ENCODE results near the gene PLXND1.
"Not testable (repeated sequence)": the region's sequence is repeated elsewhere in the genome, so short reads cannot be mapped to it uniquely, and the experiment has no call there.

Gene PLXND1

GRCh38 chr3:129614435-129614834, 8.0 kb upstream of the PLXND1 start:
- DNase-seq (ENCODE audit: low read depth, low spot score), result no peak

- no peak for DNase-seq (ENCODE audit: low read depth, low spot score)
Measured at GRCh38 chr3:129613367-129613740, 6.9 kb upstream of the PLXND1 start.

- DNase-seq (ENCODE audit: low read depth, low spot score), result peak; percentile 70
Measured at GRCh38 chr3:129612534-129613366, 6.3 kb upstream of the PLXND1 start.

- DNase-seq (ENCODE audit: low read depth, low spot score), result peak; percentile 87
Measured at GRCh38 chr3:129611812-129612533, 5.5 kb upstream of the PLXND1 start.

GRCh38 chr3:129611446-129611800, 4.9 kb upstream of the PLXND1 start:
- no peak for DNase-seq (ENCODE audit: low read depth, low spot score)

- not testable (repeated sequence) for DNase-seq (ENCODE audit: low read depth, low spot score)
Measured at GRCh38 chr3:129610794-129611445, 4.4 kb upstream of the PLXND1 start.

- peak; percentile 30 for DNase-seq (ENCODE audit: low read depth, low spot score)
Measured at GRCh38 chr3:129610276-129610675, 3.8 kb upstream of the PLXND1 start.

- DNase-seq (ENCODE audit: low read depth, low spot score), result no peak
Measured at GRCh38 chr3:129609591-129610182, 3.2 kb upstream of the PLXND1 start.

GRCh38 chr3:129608936-129609590, 2.6 kb upstream of the PLXND1 start:
- DNase-seq (ENCODE audit: low read depth, low spot score), result no peak

GRCh38 chr3:129608087-129608935, 1.8 kb upstream of the PLXND1 start:
- peak; percentile 64 for DNase-seq (ENCODE audit: low read depth, low spot score)

- DNase-seq (ENCODE audit: low read depth, low spot score), result no peak
Measured at GRCh38 chr3:129607391-129608068, 1.1 kb upstream of the PLXND1 start.

- DNase-seq (ENCODE audit: low read depth, low spot score), result peak; percentile 53
Measured at GRCh38 chr3:129605922-129606635, 397 bp downstream of the PLXND1 start.

- DNase-seq (ENCODE audit: low read depth, low spot score), result peak; percentile 88
Measured at GRCh38 chr3:129605203-129605921, 1.1 kb downstream of the PLXND1 start.

- DNase-seq (ENCODE audit: low read depth, low spot score), result no peak
Measured at GRCh38 chr3:129604767-129605166, 1.7 kb downstream of the PLXND1 start.

- DNase-seq (ENCODE audit: low read depth, low spot score), result no peak
Measured at GRCh38 chr3:129603991-129604749, 2.3 kb downstream of the PLXND1 start.

GRCh38 chr3:129603561-129603942, 2.9 kb downstream of the PLXND1 start:
- DNase-seq (ENCODE audit: low read depth, low spot score), result peak; percentile 30

- DNase-seq (ENCODE audit: low read depth, low spot score), result peak; percentile 93
Measured at GRCh38 chr3:129602730-129603560, 3.5 kb downstream of the PLXND1 start.

All from ELF-1 (cell line).